KMS-11 (cell line): ENCODE data around the gene TSPAN7.
A peak's percentile ranks its signal among the peaks of the same experiment; 100 is the strongest.

ENCODE experiments used
- H2AFZ ChIP-seq: fragments of 200-600 bp; sonication (generic); 2 replicates; pipeline ENCODE4 v1.6.1; 2016; ENCODE audit warnings: antibody characterized with exemption, mixed run types, low read depth
- H3K27ac ChIP-seq: fragments of 200-600 bp; sonication (generic); 2 replicates; pipeline ENCODE4 v1.6.1; 2016; ENCODE audit warnings: mild to moderate bottlenecking, mixed run types
- H3K27me3 ChIP-seq: fragments of 200-600 bp; sonication (generic); 2 replicates; pipeline ENCODE4 v1.6.1; 2017; ENCODE audit warnings: mild to moderate bottlenecking, low read depth, mixed run types, moderate library complexity; ENCODE audit not compliant: insufficient read depth
- H3K36me3 ChIP-seq: fragments of 200-600 bp; sonication (generic); 2 replicates; pipeline ENCODE4 v1.6.1; 2017; ENCODE audit warnings: mild to moderate bottlenecking, mixed run types; ENCODE audit not compliant: insufficient read depth
- H3K4me1 ChIP-seq: fragments of 200-600 bp; sonication (generic); 2 replicates; pipeline ENCODE4 v1.6.1; 2016; ENCODE audit warnings: mild to moderate bottlenecking, low read depth, mixed run types; ENCODE audit not compliant: poor library complexity, severe bottlenecking
- H3K4me2 ChIP-seq: fragments of 200-600 bp; sonication (generic); 2 replicates; pipeline ENCODE4 v1.7.0; 2016; ENCODE audit warnings: mild to moderate bottlenecking, mixed run types
- H3K4me3 ChIP-seq: fragments of 200-600 bp; sonication (generic); IDR thresholded peaks from 2 replicates; pipeline ENCODE4 v1.6.1; 2017; ENCODE audit warnings: low read depth, low read length, mixed read lengths; ENCODE audit not compliant: insufficient read depth
- H3K79me2 ChIP-seq: fragments of 200-600 bp; sonication (generic); 2 replicates; pipeline ENCODE4 v1.6.1; 2016; ENCODE audit warnings: low read depth, mixed run types; ENCODE audit not compliant: insufficient read depth
- H3K9ac ChIP-seq: fragments of 200-600 bp; sonication (generic); 2 replicates; pipeline ENCODE4 v1.6.1; 2016; ENCODE audit warnings: mild to moderate bottlenecking, mixed run types
- H4K20me1 ChIP-seq: fragments of 200-600 bp; sonication (generic); 2 replicates; pipeline ENCODE4 v1.6.1; 2016; ENCODE audit warnings: mild to moderate bottlenecking, mixed run types; ENCODE audit not compliant: insufficient read depth
- CTCF ChIP-seq: fragments of 200-600 bp; sonication (generic); conservative IDR thresholded peaks from 2 replicates; pipeline ENCODE4 v1.6.1; 2017; ENCODE audit warnings: low read depth, mild to moderate bottlenecking, antibody characterized with exemption, low read length, moderate library complexity, mixed read lengths

Gene TSPAN7

GRCh38 chrX:38668771-38669170, 107.4 kb downstream of the TSPAN7 start:
- H2AFZ ChIP-seq: no peak overlapping the region
- no peaks in the 10 kb centered on the region for H4K20me1 ChIP-seq
- H3K9ac ChIP-seq: no peak overlapping the region
- H3K36me3 ChIP-seq: no peaks in the 10 kb centered on the region
- no peak for TF ChIP-seq CTCF
- H3K27ac ChIP-seq: no peak overlapping the region
- H3K4me2 ChIP-seq: no peak overlapping the region
- no peaks in the 10 kb centered on the region for H3K79me2 ChIP-seq
- no peaks in the 10 kb centered on the region for H3K27me3 ChIP-seq
- H3K4me1 ChIP-seq: peaks cover 15% of the 10 kb centered on the region
- no peak overlapping the region for H3K4me3 ChIP-seq

GRCh38 chrX:38669428-38669827, 108.1 kb downstream of the TSPAN7 start:
- Histone ChIP-seq H3K4me3 (no peak overlapping the region), H3K4me2 (0 out of 2 replicates have a peak overlapping the region, but pooled peaks have one; percentile 21), H2AFZ (no peak overlapping the region), H3K27me3 (no peaks in the 10 kb centered on the region), H3K9ac (no peak overlapping the region), H3K36me3 (no peaks in the 10 kb centered on the region), H3K79me2 (no peaks in the 10 kb centered on the region), H3K27ac (0 out of 2 replicates have a peak overlapping the region, but pooled peaks have one; percentile 22), H4K20me1 (no peaks in the 10 kb centered on the region), H3K4me1 (peaks cover 15% of the 10 kb centered on the region)
- TF ChIP-seq CTCF: no peak

- Histone ChIP-seq H3K4me2 (no peak overlapping the region), H3K4me1 (peaks cover 15% of the 10 kb centered on the region), H3K4me3 (no peak overlapping the region), H4K20me1 (no peaks in the 10 kb centered on the region), H3K27ac (no peak overlapping the region), H3K9ac (no peak overlapping the region), H2AFZ (no peak overlapping the region), H3K36me3 (no peaks in the 10 kb centered on the region), H3K27me3 (no peaks in the 10 kb centered on the region), H3K79me2 (no peaks in the 10 kb centered on the region)
- TF ChIP-seq CTCF: no peak
Observed at GRCh38 chrX:38672646-38673045, 111.3 kb downstream of the TSPAN7 start.

- no peak for TF ChIP-seq CTCF
- Histone ChIP-seq H3K9ac (no peak overlapping the region), H3K79me2 (no peaks in the 10 kb centered on the region), H2AFZ (no peak overlapping the region), H4K20me1 (no peaks in the 10 kb centered on the region), H3K27ac (no peak overlapping the region), H3K27me3 (no peaks in the 10 kb centered on the region), H3K4me2 (no peak overlapping the region), H3K36me3 (no peaks in the 10 kb centered on the region), H3K4me3 (no peak overlapping the region), H3K4me1 (no peaks in the 10 kb centered on the region)
Observed at GRCh38 chrX:38675856-38676255, 114.5 kb downstream of the TSPAN7 start.

GRCh38 chrX:38678183-38678582, 116.8 kb downstream of the TSPAN7 start:
- Histone ChIP-seq H3K27me3 (no peaks in the 10 kb centered on the region), H3K4me1 (no peaks in the 10 kb centered on the region), H3K79me2 (no peaks in the 10 kb centered on the region), H3K4me3 (no peak overlapping the region), H3K27ac (no peak overlapping the region), H2AFZ (no peak overlapping the region), H4K20me1 (no peaks in the 10 kb centered on the region), H3K9ac (no peak overlapping the region), H3K36me3 (no peaks in the 10 kb centered on the region), H3K4me2 (no peak overlapping the region)
- no peak for TF ChIP-seq CTCF
